Activated CD8-positive, alpha-beta T cell treated with anti-CD3 and anti-CD28 coated beads for 36 hours (primary cell): ENCODE measurements around the gene EMC9. TPM values are rescaled to one million over a fixed set of nuclear protein-coding genes. Genes with fewer than 3 reads are reported as not detected.

Source experiments
- ATAC-seq: fragments of 200-7000 bp; cut with Tn5 transposase; one replicate; pipeline ENCODE4 v1.10.0; 2021; ENCODE audit warnings: mild to moderate bottlenecking, moderate library complexity
- CTCF ChIA-PET: fragments of 350-600 bp; sonication (Branson Sonifier 250); formaldehyde crosslinking; loops from one replicate; lab custom pipeline; 2021; ENCODE audit warnings: antibody characterized with exemption; lab: Charles Lee
- POLR2A ChIA-PET: fragments of 350-600 bp; sonication (Branson Sonifier 250); formaldehyde crosslinking; loops from one replicate; lab custom pipeline; 2021; ENCODE audit warnings: antibody characterized with exemption; lab: Charles Lee
- DNase-seq: peaks from one replicate; pipeline ENCODE4 v3.0.0-alpha.2; 2020
- H3K27ac Mint-ChIP-seq: one replicate; pipeline ENCODE4 v1.8.0; 2021; ENCODE audit warnings: mild to moderate bottlenecking, mixed read lengths
- H3K27me3 Mint-ChIP-seq: one replicate; pipeline ENCODE4 v1.8.0; 2021; ENCODE audit warnings: mixed read lengths
- H3K36me3 Mint-ChIP-seq: one replicate; pipeline ENCODE4 v1.8.0; 2021; ENCODE audit warnings: low read depth, mixed read lengths
- H3K4me1 Mint-ChIP-seq: one replicate; pipeline ENCODE4 v1.8.0; 2021; ENCODE audit warnings: low read depth, mixed read lengths
- H3K4me3 Mint-ChIP-seq: one replicate; pipeline ENCODE4 v1.8.0; 2021; ENCODE audit warnings: mild to moderate bottlenecking, moderate library complexity, mixed read lengths
- H3K9me3 Mint-ChIP-seq: one replicate; pipeline ENCODE4 v1.8.0; 2021; ENCODE audit warnings: mixed read lengths
- intact Hi-C: fragments of 100-400 bp; cut with micrococcal nuclease; formaldehyde crosslinking; loops from one replicate; pipeline ENCODE4 v1.10.0; 2022
- microRNA-seq: library from miRNA; unstranded; fragments of <30 nt; microRNA quantifications from one replicate; pipeline ENCODE4 v1.2.0, GENCODE V29; 2022; ENCODE audit warnings: borderline microRNAs expressed, borderline replicate concordance
- total RNA-seq, 2 experiments: library from RNA; stranded (reverse); gene quantifications; one replicate each; pipeline ENCODE4 v1.2.3, GENCODE V29; 2021
- TF ChIP-seq, protein P1 (sequence below): fragments of 200-600 bp; IDR thresholded peaks from one replicate; pipeline ENCODE4 v1.8.0; 2022; ENCODE audit warnings: antibody characterized with exemption, mild to moderate bottlenecking

The EMC9 gene
- total RNA-seq, 2 experiments from 2014 or later, result 39.0 to 39.9 TPM

- Mint-ChIP-seq H3K27ac (no peak overlapping the region), H3K36me3 (peaks cover 2% of the 10 kb centered on the region), H3K9me3 (no peaks in the 10 kb centered on the region), H3K27me3 (no peaks in the 10 kb centered on the region), H3K4me3 (no peak overlapping the region), H3K4me1 (peaks cover 12% of the 10 kb centered on the region)
- intact Hi-C loops, result loop anchor here (1.0 to 5.0 kb wide), 2 partner anchors 32 to 78 kb away; no protein-coding TSS in a partner anchor
- DNase-seq, result no peak
- no peak for ATAC-seq
- TF ChIP-seq, protein P1, sequence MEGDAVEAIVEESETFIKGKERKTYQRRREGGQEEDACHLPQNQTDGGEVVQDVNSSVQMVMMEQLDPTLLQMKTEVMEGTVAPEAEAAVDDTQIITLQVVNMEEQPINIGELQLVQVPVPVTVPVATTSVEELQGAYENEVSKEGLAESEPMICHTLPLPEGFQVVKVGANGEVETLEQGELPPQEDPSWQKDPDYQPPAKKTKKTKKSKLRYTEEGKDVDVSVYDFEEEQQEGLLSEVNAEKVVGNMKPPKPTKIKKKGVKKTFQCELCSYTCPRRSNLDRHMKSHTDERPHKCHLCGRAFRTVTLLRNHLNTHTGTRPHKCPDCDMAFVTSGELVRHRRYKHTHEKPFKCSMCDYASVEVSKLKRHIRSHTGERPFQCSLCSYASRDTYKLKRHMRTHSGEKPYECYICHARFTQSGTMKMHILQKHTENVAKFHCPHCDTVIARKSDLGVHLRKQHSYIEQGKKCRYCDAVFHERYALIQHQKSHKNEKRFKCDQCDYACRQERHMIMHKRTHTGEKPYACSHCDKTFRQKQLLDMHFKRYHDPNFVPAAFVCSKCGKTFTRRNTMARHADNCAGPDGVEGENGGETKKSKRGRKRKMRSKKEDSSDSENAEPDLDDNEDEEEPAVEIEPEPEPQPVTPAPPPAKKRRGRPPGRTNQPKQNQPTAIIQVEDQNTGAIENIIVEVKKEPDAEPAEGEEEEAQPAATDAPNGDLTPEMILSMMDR, result no peak
- ChIA-PET POLR2A (interaction anchor here (0.7 to 9.0 kb wide), 7 partner anchors 8 to 73 kb away, joined by 3 to 57 read pairs (median 4); no protein-coding TSS in a partner anchor), CTCF (interaction anchor here (0.7 to 11.2 kb wide), 22 partner anchors 9 to 202 kb away, joined by 3 to 345 read pairs (median 6); partner anchors contain the start of genes CARMIL3, CPNE6, DCAF11 and FITM1)
Measured at GRCh38 chr14:24089890-24090289, 51.5 kb downstream of the EMC9 start.

Small RNAs within 50 kb of the gene (microRNA-seq; reads per million reads assigned to microRNA genes)
- gene MIR7703, result not detected

Other genes with a start within 250 kb of the EMC9 start
- gene DHRS4, start 187.8 kb downstream of the EMC9 start, total RNA-seq, result 10 to 100 TPM; 19.9 to 21.7 TPM
- 10 to 100 TPM; 20.8 to 24.3 TPM for gene DHRS4L2, start 152.7 kb downstream of the EMC9 start, total RNA-seq
- gene CARMIL3, start 89.6 kb downstream of the EMC9 start, total RNA-seq, result under 1 TPM; 0.63 to 0.83 TPM
- not detected for gene CPNE6, start 70.0 kb downstream of the EMC9 start, total RNA-seq
- 10 to 100 TPM; 90.3 to 93.1 TPM for gene PCK2, start 47.3 kb downstream of the EMC9 start, total RNA-seq
- gene DCAF11, start 26.8 kb downstream of the EMC9 start, total RNA-seq, result 10 to 100 TPM; 59.9 to 63.9 TPM
- 1 to 10 TPM; 1.8 to 2.5 TPM for gene NRL, start 26.6 kb downstream of the EMC9 start, total RNA-seq
- gene FITM1, start 10.9 kb downstream of the EMC9 start, total RNA-seq, result under 1 TPM; 0.56 to 0.69 TPM
- 100 to 1,000 TPM; 451 to 460 TPM for gene PSME1, start 5.4 kb downstream of the EMC9 start, total RNA-seq
- 100 to 1,000 TPM; 440 TPM for gene PSME2, start 5.0 kb upstream of the EMC9 start, total RNA-seq
- 10 to 100 TPM; 71.6 to 75.0 TPM for gene RNF31, start 5.9 kb upstream of the EMC9 start, total RNA-seq
- 100 to 1,000 TPM; 112 to 118 TPM for gene IRF9, start 19.7 kb upstream of the EMC9 start, total RNA-seq
- 10 to 100 TPM; 25.0 to 32.9 TPM for gene REC8, start 30.5 kb upstream of the EMC9 start, total RNA-seq
- gene IPO4, start 47.2 kb upstream of the EMC9 start, total RNA-seq, result 100 to 1,000 TPM in 1 of 2 experiments, 10 to 100 TPM in 1; 98.4 to 102 TPM
- gene TM9SF1, start 53.9 kb upstream of the EMC9 start, total RNA-seq, result 10 to 100 TPM; 16.3 to 18.0 TPM
- gene TSSK4, start 64.1 kb upstream of the EMC9 start, total RNA-seq, result under 1 TPM in 1 of 2 experiments, not detected in 1; 0.18 TPM
- gene CHMP4A, start 71.9 kb upstream of the EMC9 start, total RNA-seq, result 10 to 100 TPM; 55.6 to 61.8 TPM
- gene MDP1, start 74.5 kb upstream of the EMC9 start, total RNA-seq, result 10 to 100 TPM; 11.2 to 11.3 TPM
- 100 to 1,000 TPM; 167 to 172 TPM for gene NEDD8, start 90.8 kb upstream of the EMC9 start, total RNA-seq
- gene GMPR2, start 91.3 kb upstream of the EMC9 start, total RNA-seq, result 10 to 100 TPM; 45.6 to 49.3 TPM
- 10 to 100 TPM; 77.4 to 84.9 TPM for gene TINF2, start 101.0 kb upstream of the EMC9 start, total RNA-seq
- gene TGM1, start 121.6 kb upstream of the EMC9 start, total RNA-seq, result 1 to 10 TPM; 3.0 to 3.1 TPM
- gene RABGGTA, start 130.0 kb upstream of the EMC9 start, total RNA-seq, result 10 to 100 TPM; 37.6 to 42.7 TPM
- 10 to 100 TPM; 11.9 to 13.6 TPM for gene DHRS1, start 158.2 kb upstream of the EMC9 start, total RNA-seq
- gene NOP9, start 158.3 kb upstream of the EMC9 start, total RNA-seq, result 10 to 100 TPM; 33.5 to 33.6 TPM
- 10 to 100 TPM; 12.1 to 13.6 TPM for gene CIDEB, start 166.4 kb upstream of the EMC9 start, total RNA-seq
- 10 to 100 TPM in 1 of 2 experiments, 1 to 10 TPM in 1; 9.6 to 12.0 TPM for gene LTB4R2, start 168.5 kb upstream of the EMC9 start, total RNA-seq
- gene LTB4R, start 169.9 kb upstream of the EMC9 start, total RNA-seq, result 10 to 100 TPM; 11.6 to 11.7 TPM
- gene ADCY4, start 193.5 kb upstream of the EMC9 start, total RNA-seq, result 1 to 10 TPM; 1.3 to 1.5 TPM
- gene RIPK3, start 198.4 kb upstream of the EMC9 start, total RNA-seq, result 1 to 10 TPM; 5.9 to 6.5 TPM
- 1 to 10 TPM; 1.3 to 2.0 TPM for gene NFATC4, start 226.6 kb upstream of the EMC9 start, total RNA-seq